SK-N-SH treated with all-trans-retinoic acid at 6 μM for 48 hours (cell line): ENCODE results near the gene SCRN3.

ENCODE experiments used
- ATAC-seq: fragments of 200-7000 bp; cut with Tn5 transposase; 3 replicates; pipeline ENCODE4 v1.9.1; 2020; ENCODE audit warnings: mild to moderate bottlenecking, moderate library complexity
- ARNTL ChIP-seq: fragments of 450-650 bp; formaldehyde crosslinking; IDR thresholded peaks from 2 replicates; pipeline ENCODE4 v1.5.0; 2020; ENCODE audit warnings: low read depth, mild to moderate bottlenecking, moderate library complexity, borderline replicate concordance
- BACH2 ChIP-seq: fragments of 250-450 bp; sonication (Bioruptor Pico); IDR thresholded peaks from 2 replicates; pipeline ENCODE4 v1.9.0; 2021; ENCODE audit warnings: mild to moderate bottlenecking, borderline replicate concordance
- CREB5 ChIP-seq: fragments of 250-450 bp; sonication (Bioruptor Pico); IDR thresholded peaks from 2 replicates; pipeline ENCODE4 v1.5.1; 2020; ENCODE audit warnings: low read depth, mild to moderate bottlenecking, moderate library complexity
- GLIS3 ChIP-seq: fragments of 250-450 bp; sonication (Bioruptor Pico); IDR thresholded peaks from 2 replicates; pipeline ENCODE4 v1.5.0; 2020; ENCODE audit warnings: mild to moderate bottlenecking, moderate library complexity
- ISL1 ChIP-seq: fragments of 250-450 bp; sonication (Bioruptor Pico); IDR thresholded peaks from 2 replicates; pipeline ENCODE4 v2.1.2; 2022; ENCODE audit warnings: mild to moderate bottlenecking, moderate library complexity
- OSR1 ChIP-seq: fragments of 250-450 bp; sonication (Bioruptor Pico); IDR thresholded peaks from 2 replicates; pipeline ENCODE4 v1.8.0; 2022; ENCODE audit warnings: moderate library complexity, mild to moderate bottlenecking, inconsistent platforms
- PPARA ChIP-seq: fragments of 250-450 bp; sonication (Bioruptor Pico); IDR thresholded peaks from 2 replicates; pipeline ENCODE4 v1.5.0; 2020; ENCODE audit warnings: mild to moderate bottlenecking, borderline replicate concordance
- RARB ChIP-seq: fragments of 250-450 bp; sonication (Bioruptor Pico); IDR thresholded peaks from 2 replicates; pipeline ENCODE4 v1.8.0; 2021; ENCODE audit warnings: mild to moderate bottlenecking, moderate library complexity
- SNAI2 ChIP-seq: fragments of 250-450 bp; sonication (Bioruptor Pico); IDR thresholded peaks from 2 replicates; pipeline ENCODE4 v1.5.0; 2020; ENCODE audit warnings: mild to moderate bottlenecking, moderate library complexity
- TCF4 ChIP-seq: fragments of 250-450 bp; sonication (Bioruptor Pico); IDR thresholded peaks from 2 replicates; pipeline ENCODE4 v1.8.0; 2021; ENCODE audit warnings: mild to moderate bottlenecking, moderate library complexity, borderline replicate concordance
- TSHZ2 ChIP-seq: fragments of 250-450 bp; sonication (Bioruptor Pico); IDR thresholded peaks from 2 replicates; pipeline ENCODE4 v1.5.0; 2020; ENCODE audit warnings: mild to moderate bottlenecking, moderate library complexity
- ZC3H10 ChIP-seq: fragments of 250-450 bp; sonication (Bioruptor Pico); IDR thresholded peaks from 2 replicates; pipeline ENCODE4 v1.5.1; 2021; ENCODE audit warnings: mild to moderate bottlenecking, moderate library complexity
- ZFP3 ChIP-seq: fragments of 250-450 bp; sonication (Bioruptor Pico); IDR thresholded peaks from 2 replicates; pipeline ENCODE4 v1.5.0; 2020; ENCODE audit warnings: mild to moderate bottlenecking, moderate library complexity
- ZFP30 ChIP-seq: fragments of 450-650 bp; formaldehyde crosslinking; IDR thresholded peaks from 2 replicates; pipeline ENCODE4 v1.5.0; 2022; ENCODE audit warnings: mild to moderate bottlenecking, moderate library complexity
- ZNF565 ChIP-seq: fragments of 450-650 bp; formaldehyde crosslinking; conservative IDR thresholded peaks from 2 replicates; pipeline ENCODE4 v1.5.0; 2020; ENCODE audit warnings: low read depth, mild to moderate bottlenecking, moderate library complexity
- ZNF70 ChIP-seq: fragments of 450-650 bp; formaldehyde crosslinking; IDR thresholded peaks from 2 replicates; pipeline ENCODE4 v1.5.0; 2020; ENCODE audit warnings: mild to moderate bottlenecking, moderate library complexity
- ZNF8 ChIP-seq: fragments of 450-650 bp; formaldehyde crosslinking; IDR thresholded peaks from 2 replicates; pipeline ENCODE4 v1.5.0; 2020; ENCODE audit warnings: mild to moderate bottlenecking, moderate library complexity
- TF ChIP-seq, protein P1 (sequence below): fragments of 250-450 bp; sonication (Bioruptor Pico); IDR thresholded peaks from 2 replicates; pipeline ENCODE4 v1.8.0; 2020; ENCODE audit warnings: mild to moderate bottlenecking, moderate library complexity, borderline replicate concordance

SCRN3 gene

GRCh38 chr2:174431902-174432301 is 36.4 kb downstream of the SCRN3 start:
- no peak for TF ChIP-seq ZC3H10 (CRISPR knock-in tag)
- no peak for ATAC-seq

GRCh38 chr2:174436351-174436750 is 40.8 kb downstream of the SCRN3 start:
- no peak for TF ChIP-seq TCF4 (CRISPR knock-in tag)
- TF ChIP-seq, protein P1, sequence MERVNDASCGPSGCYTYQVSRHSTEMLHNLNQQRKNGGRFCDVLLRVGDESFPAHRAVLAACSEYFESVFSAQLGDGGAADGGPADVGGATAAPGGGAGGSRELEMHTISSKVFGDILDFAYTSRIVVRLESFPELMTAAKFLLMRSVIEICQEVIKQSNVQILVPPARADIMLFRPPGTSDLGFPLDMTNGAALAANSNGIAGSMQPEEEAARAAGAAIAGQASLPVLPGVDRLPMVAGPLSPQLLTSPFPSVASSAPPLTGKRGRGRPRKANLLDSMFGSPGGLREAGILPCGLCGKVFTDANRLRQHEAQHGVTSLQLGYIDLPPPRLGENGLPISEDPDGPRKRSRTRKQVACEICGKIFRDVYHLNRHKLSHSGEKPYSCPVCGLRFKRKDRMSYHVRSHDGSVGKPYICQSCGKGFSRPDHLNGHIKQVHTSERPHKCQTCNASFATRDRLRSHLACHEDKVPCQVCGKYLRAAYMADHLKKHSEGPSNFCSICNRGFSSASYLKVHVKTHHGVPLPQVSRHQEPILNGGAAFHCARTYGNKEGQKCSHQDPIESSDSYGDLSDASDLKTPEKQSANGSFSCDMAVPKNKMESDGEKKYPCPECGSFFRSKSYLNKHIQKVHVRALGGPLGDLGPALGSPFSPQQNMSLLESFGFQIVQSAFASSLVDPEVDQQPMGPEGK (CRISPR knock-in tag), result no peak
- TF ChIP-seq RARB (CRISPR knock-in tag), result no peak
- peak; percentile 48 for TF ChIP-seq ISL1 (CRISPR knock-in tag)
- no peak for TF ChIP-seq ZC3H10 (CRISPR knock-in tag)
- ATAC-seq, result no peak

DNA sequence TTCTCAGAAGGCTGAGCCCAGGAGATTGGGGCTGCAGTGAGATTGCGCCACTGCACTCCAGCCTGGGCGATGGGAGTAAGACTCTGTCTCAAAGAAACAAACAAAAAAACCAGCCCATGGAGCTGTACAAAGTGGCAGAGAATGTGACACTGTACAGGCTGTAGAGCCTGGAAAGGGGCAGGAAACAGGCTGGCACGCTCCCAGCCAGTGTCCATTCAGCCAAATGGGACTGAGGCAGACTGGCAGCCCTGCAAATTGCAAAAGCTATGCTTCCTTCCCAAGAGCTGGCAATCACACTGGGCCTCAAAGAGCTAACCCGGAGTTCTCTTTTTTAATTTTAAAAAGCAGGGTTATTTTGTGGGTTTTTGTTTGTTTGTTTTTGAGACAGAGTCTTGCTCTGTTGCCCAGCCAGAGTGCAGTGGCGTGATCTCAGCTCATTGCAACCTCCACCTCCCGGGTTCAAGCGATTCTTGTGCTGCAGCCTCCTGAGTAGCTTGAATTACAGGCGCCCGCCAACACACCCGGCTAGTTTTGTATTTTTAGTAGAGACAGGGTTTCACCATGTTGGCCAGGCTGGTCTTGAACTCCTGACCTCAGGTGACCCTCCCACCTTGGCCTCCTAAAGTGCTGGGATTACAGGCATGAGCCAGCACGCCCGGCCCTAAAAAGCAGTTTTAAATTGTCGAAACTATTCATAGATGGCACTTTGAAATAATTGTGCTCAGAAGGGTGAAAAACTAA is 42.8 kb downstream of the SCRN3 start:
- ATAC-seq, result no peak

DNA sequence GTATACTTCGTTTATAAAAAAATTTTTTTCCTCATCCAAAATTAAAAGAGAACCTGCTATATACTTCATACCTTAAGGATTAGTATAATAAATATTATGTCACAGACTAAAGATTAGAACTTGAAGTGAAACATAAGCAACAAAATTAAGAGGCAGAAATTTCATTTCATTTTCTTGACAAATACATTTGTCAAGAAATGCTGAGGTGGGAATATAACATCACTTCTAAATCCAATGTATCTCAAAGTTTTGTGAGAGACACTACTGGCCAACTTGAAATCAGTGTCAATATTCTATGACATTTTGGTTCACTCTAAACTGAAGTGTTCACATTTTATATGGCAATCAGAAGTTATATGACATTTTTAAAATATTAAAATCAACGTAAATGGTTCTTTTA is 43.8 kb downstream of the SCRN3 start:
- ATAC-seq, result no peak

More for the DNA sequence above, 42.8 kb downstream of the SCRN3 start:
- TF ChIP-seq ZNF8 (CRISPR knock-in tag) (no peak), CREB5 (no peak), TCF4 (CRISPR knock-in tag) (no peak)

More for the DNA sequence above, 43.8 kb downstream of the SCRN3 start:
- no peak for TF ChIP-seq ZNF70
- no peak for TF ChIP-seq ZNF8 (CRISPR knock-in tag)
- TF ChIP-seq PPARA (CRISPR knock-in tag), result no peak
- no peak for TF ChIP-seq ZFP30 (CRISPR knock-in tag)
- no peak for TF ChIP-seq BACH2 (CRISPR knock-in tag)
- no peak for TF ChIP-seq ZNF565 (CRISPR knock-in tag)
- no peak for TF ChIP-seq ARNTL (CRISPR knock-in tag)
- no peak for TF ChIP-seq GLIS3 (CRISPR knock-in tag)
- no peak for TF ChIP-seq OSR1 (CRISPR knock-in tag)
- no peak for TF ChIP-seq ISL1 (CRISPR knock-in tag)
- TF ChIP-seq CREB5, result no peak
- no peak for TF ChIP-seq ZFP3 (CRISPR knock-in tag)
- TF ChIP-seq, protein P1 (CRISPR knock-in tag), result no peak
- no peak for TF ChIP-seq TSHZ2 (CRISPR knock-in tag)
- no peak for TF ChIP-seq SNAI2 (CRISPR knock-in tag)
